Right lung (tissue), 5 donors: ENCODE results near the gene TMEM234. TPM values are rescaled to one million over a fixed set of nuclear protein-coding genes. Genes with fewer than 3 reads are reported as not detected.

Experiments
- DNase-seq, 2 donors: peaks; one replicate each; pipeline ENCODE4 v3.0.0-alpha.2; 2013
- polyA plus RNA-seq, 5 donors: library from polyadenylated mRNA; unstranded; fragments of 120-200 nt; gene quantifications; one replicate each; pipeline versions ENCODE4 v1.2.1 to v1.2.3, GENCODE V29; 2013; ENCODE audit warnings: inconsistent platforms in 1 of 5, low replicate concordance in 1 of 5; ENCODE audit not compliant: insufficient read length in 5 of 5, insufficient read depth in 1 of 5

Gene TMEM234
- polyA plus RNA-seq, 5 donors = 19.2 to 24.1 (median 23.0) TPM

DNA sequence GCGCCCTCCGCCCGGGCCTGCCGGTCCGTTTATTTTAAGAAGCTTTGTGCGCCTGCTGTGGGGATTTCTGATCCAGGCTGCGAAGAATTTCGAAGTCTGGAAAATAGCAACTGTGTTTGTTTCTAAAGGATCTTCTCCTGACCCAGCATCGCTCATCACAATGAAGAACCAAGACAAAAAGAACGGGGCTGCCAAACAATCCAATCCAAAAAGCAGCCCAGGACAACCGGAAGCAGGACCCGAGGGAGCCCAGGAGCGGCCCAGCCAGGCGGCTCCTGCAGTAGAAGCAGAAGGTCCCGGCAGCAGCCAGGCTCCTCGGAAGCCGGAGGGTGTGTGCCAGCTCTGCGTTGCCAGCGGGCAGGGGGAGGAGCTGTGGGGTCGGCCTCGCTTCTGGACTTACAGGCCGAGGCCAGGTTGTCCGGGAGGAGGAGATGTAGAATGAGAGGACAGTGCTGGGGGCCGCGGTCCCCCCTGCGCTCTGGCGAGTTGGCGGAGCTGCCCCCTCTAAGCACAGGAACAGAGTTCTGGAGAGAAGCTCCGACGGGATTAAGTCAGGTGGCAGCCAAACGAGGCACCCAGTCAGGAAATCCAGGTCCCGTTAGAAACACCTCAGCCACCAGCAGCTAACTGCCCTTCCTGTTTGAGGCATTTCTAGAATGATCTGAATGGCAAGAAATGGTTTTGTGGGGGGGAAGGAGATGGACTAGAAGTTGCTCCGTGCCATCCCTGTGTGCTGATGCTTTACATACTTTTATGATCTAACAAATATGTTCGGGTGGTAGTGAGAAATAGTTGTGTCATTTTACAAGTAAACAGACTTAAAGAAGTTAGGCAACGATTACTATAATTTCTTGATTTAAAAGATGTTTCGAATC, 41.7 kb downstream of the TMEM234 start:
- peak in 1 of 2 donors; percentile 33 for DNase-seq

DNA sequence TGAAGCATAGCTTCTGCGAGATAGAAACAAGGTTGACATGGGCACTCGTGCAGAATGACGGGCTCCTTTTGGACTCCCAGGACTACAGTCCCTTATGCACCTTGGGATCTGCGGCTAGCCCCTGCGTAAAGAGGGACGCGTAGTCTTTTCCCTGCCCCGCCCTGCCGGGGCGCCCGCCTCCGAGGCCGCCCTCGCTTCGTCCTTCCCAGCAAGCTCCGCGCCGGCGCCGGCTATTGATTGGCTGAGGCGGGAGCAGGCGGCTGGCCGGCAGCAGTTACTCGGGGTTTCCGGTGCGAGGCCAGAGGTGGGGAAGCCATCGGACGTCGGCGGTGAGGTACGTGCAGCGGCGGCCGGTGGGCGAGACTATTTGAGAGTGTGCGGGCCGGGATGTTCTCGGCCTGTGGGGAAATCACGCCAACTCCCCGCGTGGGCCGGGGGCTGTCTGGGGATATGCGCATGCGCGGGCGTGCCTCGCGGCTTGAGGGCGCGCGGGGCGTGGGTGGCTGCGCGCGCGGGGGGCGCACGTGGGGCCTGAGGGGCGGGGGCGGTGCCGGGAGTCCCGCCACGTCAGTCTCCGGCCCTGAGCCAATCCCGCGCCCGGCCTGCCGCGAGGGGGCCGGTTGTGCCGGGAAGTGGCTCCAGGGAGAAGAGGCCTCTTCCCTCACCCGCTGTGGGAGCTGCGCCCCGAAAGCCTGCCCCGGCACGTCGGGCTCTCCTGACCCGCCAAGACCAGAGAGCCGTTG, 42.5 kb downstream of the TMEM234 start, which contains the start of gene TXLNA:
TSS of gene TXLNA (plus strand) at position 233 of the 743 bp plus-strand sequence. CDS start 671 bp downstream, outside the sequence.
- DNase-seq = peak; percentile 91 to 92

DNA sequence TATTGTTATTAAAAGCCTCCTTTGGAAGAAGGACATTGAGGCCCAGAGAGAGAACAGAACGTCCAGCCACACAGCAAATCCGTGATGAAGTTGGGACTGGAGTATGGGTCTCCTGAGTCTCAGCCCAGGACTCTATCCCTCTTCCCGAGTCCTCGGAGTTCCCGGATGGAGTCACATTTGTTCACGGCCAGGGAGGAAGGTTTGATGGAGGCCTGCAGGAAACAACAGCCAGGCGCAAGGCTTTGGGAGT, 43.0 kb downstream of the TMEM234 start:
- DNase-seq = no peak

DNA sequence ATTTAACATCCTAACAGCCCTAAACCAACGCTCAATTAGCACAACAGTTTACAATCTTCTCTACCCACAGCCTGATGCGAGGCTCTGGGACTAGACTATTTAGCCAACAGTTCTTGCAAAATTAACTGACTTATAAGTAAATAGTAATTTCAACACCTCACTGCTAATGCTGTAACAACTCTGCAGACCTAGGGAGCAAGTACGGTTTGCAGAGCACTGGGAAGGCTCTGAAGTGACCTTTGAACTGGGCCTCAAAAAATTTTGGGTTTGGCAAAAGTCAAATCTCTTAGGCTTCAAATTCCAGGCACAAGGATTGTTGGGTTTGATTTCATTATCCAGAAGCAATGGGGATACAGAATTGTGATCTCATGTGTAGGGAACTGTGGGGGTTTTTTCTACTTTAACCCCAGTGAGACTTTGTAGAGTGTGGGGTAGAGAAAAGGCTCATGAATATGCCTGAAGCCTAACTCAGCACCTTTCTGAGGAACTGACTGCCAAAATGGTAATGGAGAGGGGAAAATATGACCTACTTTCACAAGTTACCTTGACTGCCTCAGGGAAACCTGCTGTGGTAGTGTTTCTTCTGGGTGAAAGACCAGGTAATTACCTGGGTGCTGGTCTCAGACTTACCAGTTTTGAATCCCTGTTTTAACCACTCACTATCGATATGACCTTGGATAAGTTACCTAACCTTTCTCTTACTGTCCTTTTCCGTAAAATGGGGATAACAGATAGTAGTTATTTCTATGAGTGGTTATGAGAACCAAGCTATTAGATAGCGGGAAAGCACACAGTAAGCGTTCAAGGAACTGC, 43.6 kb downstream of the TMEM234 start:
- no peak for DNase-seq

DNA sequence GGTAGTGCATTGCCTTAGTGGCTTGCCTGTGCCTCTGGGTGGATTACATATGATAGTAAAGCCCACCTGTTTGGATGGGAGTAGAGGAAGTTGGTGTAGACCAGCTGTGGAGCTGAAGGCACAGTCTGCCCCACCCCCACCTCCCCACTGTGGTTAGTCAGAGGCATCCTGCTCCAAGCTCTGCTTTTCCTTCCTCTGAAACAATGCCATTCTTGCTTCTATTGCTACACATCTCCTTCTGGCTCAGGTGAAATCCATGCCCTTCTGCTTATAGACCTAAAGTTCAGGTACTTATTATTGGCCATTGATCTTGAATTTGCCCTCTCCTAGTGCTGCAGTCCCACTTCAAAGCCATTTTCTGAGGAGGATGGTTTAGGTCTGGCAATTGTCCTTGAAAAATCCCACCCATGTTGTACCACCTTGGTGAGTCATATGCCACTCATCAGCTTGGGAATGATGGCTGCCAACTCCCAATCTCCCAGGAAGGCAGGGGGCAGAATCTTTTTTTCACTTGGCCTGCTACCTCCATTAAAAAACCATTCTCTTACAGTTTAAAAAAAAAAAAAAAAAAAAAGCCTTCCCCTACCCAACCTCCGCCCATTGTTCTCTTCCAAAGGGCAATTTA, 49.4 kb downstream of the TMEM234 start:
- no peak for DNase-seq

DNA sequence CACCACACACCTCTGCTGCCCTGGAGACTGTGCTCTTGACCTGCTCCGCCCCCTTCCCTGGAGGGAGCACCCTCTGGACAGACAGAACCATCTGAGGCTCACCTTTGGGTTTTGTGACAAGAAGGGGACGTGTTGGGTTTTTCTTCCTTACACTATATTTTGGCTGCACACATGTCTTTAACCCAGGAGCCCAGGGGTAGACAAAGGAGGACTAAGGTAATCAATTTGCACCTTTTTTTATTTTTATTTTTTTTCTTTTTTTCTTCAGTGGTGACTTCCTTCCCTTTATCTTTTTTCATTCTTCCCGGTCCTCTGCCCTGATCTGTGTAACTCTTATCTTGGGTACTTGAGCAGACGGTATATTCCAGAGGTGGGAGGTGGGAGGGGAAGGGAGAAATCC, 51.2 kb downstream of the TMEM234 start:
- DNase-seq = no peak

Other genes starting within 250 kb of the TMEM234 start
- 100 to 1,000 TPM; 193 to 247 (median 218) TPM for gene KHDRBS1, start 208.5 kb downstream of the TMEM234 start, polyA plus RNA-seq
- 10 to 100 TPM; 21.1 to 27.2 (median 24.6) TPM for gene TMEM39B, start 149.4 kb downstream of the TMEM234 start, polyA plus RNA-seq
- gene KPNA6, start 114.3 kb downstream of the TMEM234 start, polyA plus RNA-seq = 10 to 100 TPM; 28.0 to 39.1 (median 35.5) TPM
- 10 to 100 TPM; 35.6 to 49.1 (median 42.6) TPM for gene TXLNA, start 42.7 kb downstream of the TMEM234 start, polyA plus RNA-seq
- gene CCDC28B, start 21.8 kb downstream of the TMEM234 start, polyA plus RNA-seq = 10 to 100 TPM; 22.0 to 34.4 (median 25.1) TPM
- 1 to 10 TPM; 7.2 to 8.7 (median 7.8) TPM for gene IQCC, start 16.7 kb downstream of the TMEM234 start, polyA plus RNA-seq
- 1 to 10 TPM; 1.6 to 3.4 (median 2.7) TPM for gene DCDC2B, start 13.3 kb downstream of the TMEM234 start, polyA plus RNA-seq
- 100 to 1,000 TPM; 164 to 195 (median 171) TPM for gene EIF3I, start 54 bp upstream of the TMEM234 start, polyA plus RNA-seq
- gene FAM167B, start 24.9 kb upstream of the TMEM234 start, polyA plus RNA-seq = 1 to 10 TPM; 4.1 to 7.2 (median 4.4) TPM
- 1 to 10 TPM in 4 of 5 donors, under 1 TPM in 1; 0.68 to 2.0 (median 1.6) TPM for gene LCK, start 28.9 kb upstream of the TMEM234 start, polyA plus RNA-seq
- 100 to 1,000 TPM; 154 to 182 (median 168) TPM for gene HDAC1, start 69.7 kb upstream of the TMEM234 start, polyA plus RNA-seq
- 100 to 1,000 TPM; 354 to 502 (median 411) TPM for gene MARCKSL1, start 113.9 kb upstream of the TMEM234 start, polyA plus RNA-seq
- gene FAM229A, start 140.1 kb upstream of the TMEM234 start, polyA plus RNA-seq = 10 to 100 TPM in 1 of 5 donors, 1 to 10 TPM in 4; 4.9 to 14.0 (median 7.2) TPM
- gene TSSK3, start 140.2 kb upstream of the TMEM234 start, polyA plus RNA-seq = 1 to 10 TPM; 3.7 to 6.4 (median 4.8) TPM
- gene BSDC1, start 172.1 kb upstream of the TMEM234 start, polyA plus RNA-seq = 10 to 100 TPM; 52.1 to 61.2 (median 57.2) TPM
- gene ZBTB8B, start 242.7 kb upstream of the TMEM234 start, polyA plus RNA-seq = 1 to 10 TPM in 4 of 5 donors, under 1 TPM in 1; 0.92 to 2.0 (median 1.4) TPM